Measurements from ENCODE around the gene CRY2.
"Not testable (repeated sequence)": the region's sequence is repeated elsewhere in the genome, so short reads cannot be mapped to it uniquely, and the experiment has no call there.

Gene CRY2

DNA sequence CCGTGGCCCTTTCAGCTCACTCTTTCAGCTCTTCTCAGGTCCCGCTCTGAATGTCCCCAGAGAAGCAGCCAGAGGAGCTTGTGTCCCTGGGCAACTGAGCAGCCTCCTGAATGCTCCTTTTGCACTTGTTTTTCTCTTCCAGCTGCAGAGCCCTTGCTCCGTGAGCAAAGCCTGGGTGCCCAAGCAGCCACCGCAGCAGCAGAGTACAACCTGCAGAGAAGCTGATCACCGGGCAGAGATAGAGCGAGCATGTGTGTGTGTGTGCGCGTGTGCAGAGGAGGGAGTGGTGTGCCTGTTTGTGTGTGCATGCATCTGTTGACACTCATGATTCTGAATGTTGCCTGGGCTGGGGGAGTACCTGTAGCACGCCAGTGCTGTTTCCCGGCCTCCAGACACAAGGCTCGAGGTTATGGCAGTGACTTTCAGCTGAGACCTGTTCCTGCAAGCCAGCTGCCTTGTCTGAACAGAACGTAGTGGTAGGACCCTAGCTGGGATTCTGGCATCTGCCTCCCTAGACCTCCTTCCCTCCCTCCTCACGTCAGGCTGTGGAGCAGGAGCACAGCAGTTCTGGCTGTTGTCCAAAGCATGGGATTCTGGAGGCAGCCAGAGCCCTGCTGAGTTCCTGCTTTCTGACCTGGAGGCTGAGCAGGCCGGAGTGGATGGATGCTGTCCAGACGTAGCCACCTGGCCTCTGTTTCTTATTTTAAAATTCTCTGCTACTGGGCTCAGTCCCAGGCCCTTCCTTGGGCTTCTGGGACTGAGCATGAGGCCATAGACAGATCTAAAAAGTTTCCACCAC is 33.7 kb downstream of the CRY2 start:
- DNase-seq, result no peak

DNA sequence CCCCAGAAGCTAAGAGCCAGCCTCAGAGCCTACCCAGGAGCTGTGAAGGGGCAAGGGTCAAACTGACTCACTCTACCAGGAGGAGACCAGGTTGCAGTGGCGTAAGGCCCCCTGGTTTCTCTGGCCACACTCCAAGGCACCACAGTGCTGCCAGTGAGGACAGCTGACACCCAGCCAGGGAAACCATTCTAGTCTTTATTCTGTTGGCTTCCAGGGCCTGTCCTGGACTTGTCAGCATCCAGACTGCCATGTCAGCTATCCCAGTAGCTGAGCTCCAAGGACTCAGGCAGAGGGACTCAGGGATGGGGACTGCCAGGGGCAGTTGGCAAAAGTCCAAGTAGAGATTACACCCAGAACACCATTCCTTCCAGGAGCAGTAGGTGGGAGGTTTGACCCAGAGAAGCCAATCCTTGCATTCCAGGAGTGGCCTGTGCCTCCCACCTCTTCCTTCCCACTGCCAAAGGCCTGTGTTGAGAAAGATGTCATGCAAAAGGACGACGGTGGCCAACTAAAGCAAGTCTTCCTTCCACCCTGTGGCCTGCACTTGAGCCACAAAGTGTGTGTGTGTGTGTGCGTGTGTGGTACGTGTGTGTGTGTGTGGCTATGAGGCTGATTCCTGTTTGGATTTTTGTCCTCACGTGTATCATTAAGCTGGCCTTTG is 34.6 kb downstream of the CRY2 start:
- no peak for DNase-seq

DNA sequence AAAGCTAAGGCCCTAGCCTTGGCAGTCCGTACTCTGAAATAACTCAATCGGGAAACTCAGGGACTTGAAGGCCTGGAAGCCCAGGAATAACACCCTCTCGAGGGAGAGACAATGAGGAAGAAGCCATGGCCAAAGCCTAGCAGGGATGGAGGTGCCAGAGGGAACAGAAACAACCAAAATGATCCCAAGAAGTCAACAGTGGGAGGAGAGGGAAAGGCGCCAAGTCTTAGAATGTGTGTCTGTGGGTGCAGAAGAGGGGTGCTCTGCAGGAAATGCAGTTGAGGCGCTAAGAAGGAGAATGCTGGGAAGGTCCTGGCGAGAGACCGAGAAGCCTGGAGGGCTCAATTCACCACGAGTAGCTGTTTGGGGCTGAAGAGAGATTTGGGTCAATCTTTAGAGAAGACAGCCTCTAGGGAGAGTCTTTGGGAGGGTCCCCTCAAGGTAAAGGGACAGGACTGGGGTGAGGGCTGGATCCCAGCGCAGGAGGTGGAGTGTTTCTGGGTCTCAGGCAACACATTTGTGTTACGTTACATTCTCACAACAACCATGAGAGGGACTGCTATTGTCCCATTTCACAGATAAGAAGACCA is 37.4 kb downstream of the CRY2 start:
- no peak for DNase-seq

DNA sequence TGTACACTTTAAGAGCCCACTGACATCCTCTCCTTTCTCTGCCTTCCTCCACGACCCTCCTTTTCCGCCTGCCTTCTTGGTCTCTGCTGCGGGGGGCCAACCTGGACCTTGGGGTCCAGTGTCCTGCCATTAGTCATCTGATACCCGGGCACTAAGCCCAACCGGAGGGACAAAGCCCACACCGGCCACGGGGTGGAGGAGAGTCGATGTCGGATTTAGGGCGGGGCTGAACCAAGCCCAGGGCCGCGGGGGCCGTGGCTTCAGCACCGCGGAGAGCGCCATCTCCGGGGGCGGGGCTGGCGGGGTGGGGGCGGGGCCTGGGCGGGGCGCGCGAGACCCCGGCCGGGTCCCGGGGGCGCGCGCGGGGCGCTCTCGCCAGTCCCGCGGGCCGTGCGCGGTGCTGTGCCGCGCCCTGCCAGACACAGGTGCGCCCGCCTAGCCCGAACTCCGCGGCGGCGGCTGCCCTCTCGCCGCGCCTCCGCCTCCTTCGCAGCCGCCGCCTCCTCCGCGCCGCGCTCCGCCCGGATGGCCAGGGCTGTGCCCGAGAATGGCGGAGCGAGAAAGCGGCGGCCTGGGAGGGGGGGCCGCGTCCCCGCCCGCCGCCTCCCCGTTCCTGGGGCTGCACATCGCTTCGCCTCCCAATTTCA is 38.1 kb downstream of the CRY2 start, which contains the start of gene MAPK8IP1:
Gene MAPK8IP1, plus strand, starts transcription at position 378 of the 647 bp plus-strand sequence. Its CDS starts 170 bp downstream, at position 548.
- peak; percentile 65 for DNase-seq

DNA sequence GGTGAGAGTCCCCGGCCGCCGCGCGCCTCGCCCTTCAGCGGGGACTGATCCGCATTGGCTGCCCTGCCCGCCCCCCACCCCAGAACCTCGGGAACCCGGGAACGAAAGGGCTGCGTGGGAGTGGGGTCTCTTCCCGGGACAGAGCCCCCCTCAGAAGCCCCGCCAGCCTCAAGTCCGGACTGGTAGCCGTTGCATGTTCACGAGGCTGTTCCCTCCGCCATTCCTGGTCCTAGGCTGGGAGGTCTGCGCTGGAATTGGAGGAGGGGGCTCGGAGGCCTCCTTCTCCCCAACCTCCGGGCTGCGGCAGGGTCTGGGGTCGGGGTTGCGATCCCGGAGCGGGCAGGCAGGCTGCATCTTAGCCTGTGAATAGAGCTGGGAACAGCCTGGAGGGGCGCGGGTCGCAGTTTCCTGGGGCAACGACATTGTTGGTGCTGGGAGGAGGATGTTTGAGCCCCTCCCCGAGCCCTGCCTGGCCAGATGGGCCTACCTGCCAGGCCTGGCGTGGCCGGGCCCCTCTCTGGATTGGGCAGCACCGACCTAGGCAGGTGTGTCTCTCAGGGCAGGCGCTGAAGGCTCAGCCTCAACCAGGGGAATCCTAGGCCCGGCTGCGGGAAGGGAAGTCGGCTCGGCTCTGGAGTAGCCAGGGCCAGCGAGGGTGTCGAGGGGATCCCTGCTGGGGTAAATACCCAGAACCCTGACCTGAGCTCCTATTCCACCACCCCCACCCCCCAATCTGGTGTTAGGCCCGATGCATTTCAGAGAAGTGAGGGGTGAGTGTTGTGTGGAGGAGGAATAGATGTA is 38.8 kb downstream of the CRY2 start:
- no peak for DNase-seq

DNA sequence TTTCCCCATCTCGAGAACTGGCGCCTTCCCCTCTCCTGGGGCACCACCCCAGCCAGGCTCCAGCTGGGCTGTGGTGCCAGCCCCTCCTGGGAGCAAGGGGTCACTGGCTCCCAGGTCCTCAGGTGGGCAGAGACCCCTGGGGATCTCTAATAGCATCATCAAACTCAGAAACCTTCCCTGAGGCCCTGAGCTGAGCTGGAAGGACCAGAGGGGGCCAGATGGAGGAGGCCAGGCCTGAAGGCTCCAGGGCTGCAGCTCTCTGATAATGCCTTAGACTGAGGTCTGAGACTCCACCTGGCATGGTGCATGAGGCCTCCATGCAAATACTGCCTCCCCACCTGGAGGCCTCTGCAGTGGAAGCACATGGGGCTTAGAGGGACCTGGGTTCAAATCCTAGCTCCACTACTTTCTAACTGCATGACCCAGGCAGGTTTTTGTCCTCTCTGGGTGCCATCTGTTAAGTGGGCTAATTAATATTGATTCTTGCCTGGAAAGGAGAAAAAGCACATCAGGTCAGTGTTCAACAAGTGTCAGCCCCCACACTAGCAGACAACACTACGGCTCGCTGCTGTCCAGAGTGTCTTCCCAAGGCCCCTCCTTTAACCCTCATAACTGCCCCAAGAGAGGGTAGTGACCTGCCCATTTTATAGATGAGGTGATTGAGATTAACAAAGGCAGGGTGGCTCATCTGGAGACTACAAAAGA is 39.7 kb downstream of the CRY2 start:
- no peak for DNase-seq

DNA sequence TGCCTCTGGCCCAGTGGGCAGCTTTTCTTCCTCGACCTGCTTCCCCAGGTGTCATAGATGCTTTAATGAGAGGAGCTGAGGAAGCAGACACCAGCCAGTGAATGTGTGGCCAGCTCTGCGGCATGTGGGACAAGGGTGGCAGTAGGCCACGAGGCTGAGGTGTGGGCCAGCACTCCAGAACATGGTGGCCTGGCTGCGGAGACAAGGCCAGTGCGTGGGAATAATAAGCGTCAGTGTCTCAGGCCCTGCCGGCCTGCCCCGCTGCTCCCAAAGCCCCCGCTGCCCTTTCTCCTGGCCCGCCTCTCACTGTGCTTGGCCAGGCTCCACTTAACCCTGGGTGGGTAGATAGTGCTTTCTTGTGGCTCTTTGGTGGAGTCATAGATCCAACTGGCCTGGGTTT is 40.3 kb downstream of the CRY2 start:
- DNase-seq, result no peak

DNA sequence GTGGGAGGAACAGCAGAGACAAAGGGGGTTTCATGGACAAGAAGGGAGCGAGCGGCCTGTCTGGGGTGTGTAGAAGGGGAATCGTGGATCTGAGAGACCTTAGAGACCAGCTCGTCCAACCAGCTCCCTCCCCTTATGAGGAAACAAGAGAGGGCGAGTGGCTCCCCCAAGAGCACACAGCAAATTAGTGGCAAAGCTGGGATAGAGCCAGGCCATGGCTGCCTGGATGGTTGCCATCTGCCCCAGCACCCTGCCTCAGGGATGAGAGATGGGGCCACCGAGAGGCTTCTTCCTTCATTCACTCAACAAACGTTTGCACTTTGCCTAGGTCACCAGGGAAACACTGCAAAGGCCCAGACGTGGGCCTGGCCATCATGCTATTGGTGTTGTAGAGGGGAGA is 42.3 kb downstream of the CRY2 start:
- no peak for DNase-seq

DNA sequence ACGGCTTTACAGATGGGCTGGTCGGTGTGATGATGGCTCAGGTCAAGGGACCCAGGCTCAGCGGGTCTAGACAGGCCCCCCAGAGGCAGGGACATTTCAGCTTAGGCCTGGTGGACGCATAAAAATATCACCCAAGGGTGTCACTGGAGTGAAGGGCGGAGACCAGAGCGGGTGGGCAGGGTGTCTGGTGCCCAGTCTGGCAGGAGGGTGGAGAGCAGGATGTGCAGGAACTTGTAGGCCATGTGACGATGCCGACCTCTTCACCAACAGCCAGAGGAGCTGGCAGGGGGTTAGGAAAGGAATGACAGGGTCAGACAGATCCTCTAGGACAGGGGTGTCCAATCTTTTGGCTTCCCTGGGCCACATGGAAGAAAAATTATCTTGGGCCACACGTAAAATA is 42.7 kb downstream of the CRY2 start:
- no peak for DNase-seq

DNA sequence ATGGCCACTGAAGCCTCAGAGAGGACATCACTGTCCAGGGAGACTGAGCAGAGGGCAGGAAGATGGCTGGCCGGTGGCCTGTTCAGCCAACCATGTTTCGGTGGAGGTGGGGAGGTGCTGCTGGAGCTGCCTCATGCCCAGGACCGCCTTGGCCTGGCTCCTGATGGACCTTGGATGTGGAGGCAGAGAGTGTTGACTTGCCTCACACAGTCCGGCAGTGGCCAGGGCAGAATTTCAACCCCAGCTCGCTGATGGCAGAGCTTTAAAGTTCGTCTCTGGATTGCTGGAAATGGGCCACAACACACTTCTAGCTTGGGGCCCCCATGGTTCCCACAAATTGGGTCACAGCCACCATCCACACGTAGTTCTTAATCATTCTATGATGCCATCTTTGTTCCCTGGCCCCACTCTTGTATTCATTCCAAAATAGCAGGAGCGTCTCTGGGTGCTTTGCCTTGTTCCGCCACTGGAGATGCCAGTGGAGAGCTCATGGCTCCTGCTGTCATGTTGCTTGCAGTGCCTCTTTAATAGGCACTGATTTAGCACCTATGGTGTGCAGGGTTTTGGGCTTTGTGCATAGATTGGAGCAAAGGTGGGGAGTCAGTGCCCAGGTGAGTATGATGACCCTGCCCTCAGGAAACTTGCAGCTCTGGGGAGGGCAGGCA is 43.7 kb downstream of the CRY2 start:
- no peak for DNase-seq

DNA sequence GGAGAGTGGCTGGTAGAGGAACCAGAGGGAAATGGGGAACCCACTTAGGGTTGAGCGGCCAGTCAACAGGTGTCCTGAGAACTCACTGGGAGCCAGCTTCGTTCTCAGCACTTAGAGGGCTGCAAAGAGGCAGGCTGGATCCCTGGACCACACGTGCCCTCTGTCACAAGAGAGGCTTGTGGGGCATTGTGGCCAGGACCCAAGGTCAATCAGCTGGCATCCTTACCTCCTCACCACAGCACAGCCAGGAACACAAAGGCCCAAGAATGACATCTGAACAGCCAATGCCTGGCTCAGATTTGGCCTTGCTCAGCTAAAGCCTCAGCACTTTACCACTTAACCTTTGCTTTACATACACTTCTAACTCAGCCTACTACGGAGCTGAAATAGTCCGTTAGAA is 45.6 kb downstream of the CRY2 start:
- no peak for DNase-seq

DNA sequence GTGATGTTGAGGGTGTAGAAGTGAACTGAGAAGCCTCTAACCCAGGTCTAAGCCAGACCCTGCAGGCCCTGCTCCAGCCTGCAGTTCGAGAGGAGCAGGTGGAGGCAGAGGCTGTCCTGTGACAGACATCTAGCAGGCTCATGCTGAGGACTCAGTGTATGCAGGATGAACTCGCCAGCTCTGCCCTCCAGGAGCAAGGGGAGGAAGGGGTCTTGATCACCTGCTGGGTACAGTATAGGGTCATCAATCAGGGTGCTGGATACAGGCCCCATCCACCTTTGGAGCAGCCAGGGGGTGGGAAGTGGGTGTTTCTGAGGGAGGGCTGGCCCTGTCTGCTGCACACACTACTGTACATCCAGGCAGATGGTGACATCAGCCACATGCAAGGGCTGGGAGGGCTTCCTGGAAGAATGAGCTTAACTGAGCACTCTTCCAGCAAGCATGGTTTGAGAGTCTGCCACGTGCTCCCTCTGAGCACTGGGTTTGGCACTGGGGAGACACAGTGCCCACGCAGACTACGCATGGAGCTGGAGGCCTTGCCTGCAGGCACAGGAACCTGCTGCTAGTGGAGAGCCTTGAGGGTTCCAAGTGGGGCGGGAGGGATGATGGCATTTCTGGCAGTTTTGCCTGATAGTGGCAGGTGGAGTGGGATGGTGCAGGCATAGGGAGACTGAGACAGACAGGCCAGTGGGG is 47.4 kb downstream of the CRY2 start:
- no peak for DNase-seq

DNA sequence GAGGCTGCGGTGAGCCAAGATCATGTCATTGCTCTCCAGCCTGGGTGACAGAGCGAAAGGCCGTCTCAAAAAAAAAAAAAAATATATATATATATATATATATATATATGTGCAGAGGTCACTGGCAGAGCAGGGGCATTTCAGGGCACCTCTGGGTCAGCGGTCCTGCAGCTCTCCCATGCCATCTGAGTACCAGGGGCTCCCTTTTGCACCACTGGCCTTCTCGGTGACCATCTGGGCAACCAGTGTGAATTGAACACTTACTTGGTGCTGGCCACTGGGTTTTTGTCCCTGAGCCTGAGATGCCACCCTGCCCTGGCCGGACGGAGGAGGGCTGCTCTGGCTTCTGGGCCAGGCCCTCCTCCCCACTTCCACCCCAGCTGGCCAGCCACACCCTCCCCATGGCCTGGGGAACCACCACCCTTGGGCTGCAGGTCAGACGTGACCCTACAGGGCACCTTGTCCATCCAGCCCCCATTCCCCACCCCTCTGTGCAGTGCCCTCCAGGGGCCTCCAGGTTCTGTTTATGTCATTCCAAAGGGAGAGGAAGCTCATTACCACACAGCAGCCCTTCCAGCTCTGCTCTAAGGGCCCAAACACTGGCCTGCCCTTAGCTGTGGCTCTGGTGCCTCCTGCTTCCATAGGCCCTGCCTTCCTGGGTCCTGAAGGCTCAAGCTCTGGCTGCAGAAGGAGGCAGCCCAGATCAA is 48.4 kb downstream of the CRY2 start:
- no peak for DNase-seq

DNA sequence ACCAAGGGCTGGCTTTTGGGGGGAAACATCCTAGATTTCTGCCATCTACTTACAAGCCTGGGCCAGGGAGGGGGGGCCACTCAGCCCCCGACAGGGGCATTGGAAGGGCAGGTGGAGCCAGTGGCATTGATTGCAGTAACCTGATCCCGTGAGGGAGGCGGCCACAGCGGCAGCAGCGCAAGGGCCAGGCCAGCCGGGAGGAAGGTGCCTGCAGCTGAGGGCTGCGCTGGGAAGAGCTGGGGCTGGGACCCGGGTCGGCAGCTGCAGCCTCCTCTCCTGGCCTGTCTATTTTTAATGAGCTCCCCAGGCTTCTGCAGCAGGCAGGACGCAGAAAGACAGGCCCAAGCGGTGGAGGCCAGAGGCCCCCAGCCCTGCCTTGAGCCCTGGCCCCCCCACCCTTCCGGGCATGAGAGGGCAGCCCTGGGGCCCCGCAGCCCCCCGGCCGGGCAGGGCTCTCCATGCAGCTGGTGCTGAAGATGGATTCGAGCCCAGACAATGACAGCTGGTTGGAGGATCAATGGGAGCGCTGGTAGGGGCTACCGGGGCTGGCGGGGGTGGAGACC is 49.2 kb downstream of the CRY2 start:
- peak; percentile 74 for DNase-seq

DNA sequence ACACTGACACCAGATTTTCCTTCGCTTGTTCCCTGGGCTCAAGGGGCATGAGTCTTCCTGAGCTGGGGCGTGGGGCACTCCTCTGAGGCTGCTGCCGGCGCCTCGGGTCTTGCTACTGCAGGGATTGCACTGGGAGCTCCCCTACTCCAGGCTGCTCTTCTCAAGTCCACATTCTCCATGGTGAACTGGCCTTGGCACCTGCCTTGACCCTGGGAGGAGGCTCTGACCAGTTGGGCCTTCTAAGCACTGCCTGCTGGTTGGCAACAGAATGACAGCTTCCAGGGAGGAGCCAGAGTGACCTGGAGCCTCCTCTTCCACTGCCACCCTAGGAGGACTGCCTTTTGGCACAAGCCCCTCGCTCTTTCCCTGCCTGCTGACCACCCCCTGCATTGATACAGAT is 50.3 kb downstream of the CRY2 start:
- DNase-seq, result no peak

DNA sequence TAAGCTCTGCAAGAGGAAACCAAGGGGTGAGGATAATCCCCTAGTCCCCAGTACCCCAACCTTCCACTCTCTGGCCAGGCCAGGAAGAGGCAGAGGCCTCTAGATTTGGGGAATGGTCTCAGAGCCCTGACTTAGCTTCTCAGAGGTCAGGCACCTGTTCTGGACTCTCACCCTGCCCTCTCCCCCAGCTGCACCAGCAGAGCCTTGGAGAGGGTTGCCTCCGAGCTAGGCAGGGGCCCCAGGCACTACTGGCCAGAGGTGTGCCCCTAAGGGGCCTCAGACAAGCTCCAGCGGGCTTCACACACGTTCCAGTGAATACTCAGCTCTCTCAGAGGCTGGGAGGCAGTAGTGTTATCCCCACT is 51.8 kb downstream of the CRY2 start:
- DNase-seq, result no peak

DNA sequence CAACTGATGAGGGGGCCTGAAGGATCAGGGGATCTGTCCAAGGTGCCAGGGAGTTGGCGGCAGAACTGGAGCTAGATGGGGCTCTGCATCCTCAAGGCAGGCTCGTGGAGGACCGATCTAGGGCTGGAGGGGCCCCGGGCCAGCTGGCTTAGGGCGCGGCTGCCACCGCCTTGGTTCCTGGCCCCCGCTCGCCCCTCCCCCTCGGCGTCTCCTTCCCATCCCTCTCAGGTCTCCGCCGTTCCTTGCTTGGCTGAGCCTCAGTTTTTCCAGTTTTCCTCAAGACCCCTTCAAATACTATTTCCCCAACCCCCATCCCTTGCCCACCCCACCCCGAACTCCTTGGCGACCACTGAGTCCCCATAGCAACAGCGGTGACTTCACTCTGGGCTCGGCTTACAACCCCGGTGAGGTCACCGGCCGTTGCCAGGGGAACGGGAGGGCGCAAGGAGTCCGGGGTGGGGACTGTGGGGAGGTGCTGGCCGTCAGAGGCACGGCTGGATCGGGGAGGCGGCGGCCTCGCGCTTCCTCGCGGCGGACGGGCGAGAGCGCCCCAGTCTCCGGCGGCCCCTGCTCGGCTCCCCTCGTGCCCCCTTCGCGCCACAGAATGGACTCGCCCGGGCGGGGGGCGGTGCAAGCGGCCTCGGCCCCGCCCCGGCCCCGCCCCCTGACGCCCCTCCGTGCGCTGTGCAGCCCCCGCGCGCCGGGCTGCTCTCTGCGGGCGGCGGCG is 52.3 kb downstream of the CRY2 start:
- DNase-seq, result peak; percentile 93

DNA sequence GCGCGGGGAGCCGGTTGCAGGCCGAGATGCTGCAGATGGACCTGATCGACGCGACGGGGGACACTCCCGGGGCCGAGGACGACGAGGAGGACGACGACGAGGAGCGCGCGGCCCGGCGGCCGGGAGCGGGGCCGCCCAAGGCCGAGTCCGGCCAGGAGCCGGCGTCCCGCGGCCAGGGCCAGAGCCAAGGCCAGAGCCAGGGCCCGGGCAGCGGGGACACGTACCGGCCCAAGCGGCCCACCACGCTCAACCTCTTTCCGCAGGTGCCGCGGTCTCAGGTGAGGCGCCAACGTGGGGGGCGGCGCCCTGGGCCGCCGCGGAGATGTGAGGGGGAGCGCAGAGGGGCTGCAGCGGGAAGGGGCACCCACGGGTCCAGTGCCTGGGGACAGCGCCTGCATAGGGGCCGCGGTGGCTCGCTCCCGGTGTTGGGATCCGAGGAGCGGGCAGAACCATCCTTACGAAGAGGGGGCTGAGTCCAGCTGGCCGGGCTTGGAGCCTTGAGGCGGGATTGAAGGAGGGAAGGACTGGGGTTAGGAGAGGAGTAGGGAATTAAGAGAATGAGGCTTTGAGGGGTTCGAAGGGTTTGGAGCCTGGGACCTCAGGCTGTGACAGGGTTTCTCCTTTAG is 53.0 kb downstream of the CRY2 start:
- not testable (repeated sequence) for DNase-seq
